Fibroblast of the aortic adventitia (primary cell): Measurements from ENCODE around the gene PAPPA. TPM values are rescaled to one million over a fixed set of nuclear protein-coding genes. Genes with fewer than 3 reads are reported as not detected.

Source experiments
- DNase-seq: peaks from one replicate; pipeline ENCODE4 v3.0.0-alpha.2; 2010; ENCODE audit warnings: low read depth
- H3K4me3 ChIP-seq: 2 replicates; pipeline ENCODE4 v1.5.1; 2011; ENCODE audit warnings: low read depth, mild to moderate bottlenecking, control low read depth, low read length, moderate library complexity
- CTCF ChIP-seq: IDR thresholded peaks from 2 replicates; pipeline ENCODE4 v1.5.1; 2011; ENCODE audit warnings: mild to moderate bottlenecking, low read length, control low read depth, inconsistent platforms; ENCODE audit not compliant: insufficient read depth
- total RNA-seq: library from RNA; depleted of rRNA; stranded (reverse); fragments of >200 nt; gene quantifications from 2 replicates; pipeline ENCODE4 v1.2.3, GENCODE V29; 2012; ENCODE audit warnings: low replicate concordance

PAPPA gene
- total RNA-seq, 1 donor, result 80.5 TPM

DNA sequence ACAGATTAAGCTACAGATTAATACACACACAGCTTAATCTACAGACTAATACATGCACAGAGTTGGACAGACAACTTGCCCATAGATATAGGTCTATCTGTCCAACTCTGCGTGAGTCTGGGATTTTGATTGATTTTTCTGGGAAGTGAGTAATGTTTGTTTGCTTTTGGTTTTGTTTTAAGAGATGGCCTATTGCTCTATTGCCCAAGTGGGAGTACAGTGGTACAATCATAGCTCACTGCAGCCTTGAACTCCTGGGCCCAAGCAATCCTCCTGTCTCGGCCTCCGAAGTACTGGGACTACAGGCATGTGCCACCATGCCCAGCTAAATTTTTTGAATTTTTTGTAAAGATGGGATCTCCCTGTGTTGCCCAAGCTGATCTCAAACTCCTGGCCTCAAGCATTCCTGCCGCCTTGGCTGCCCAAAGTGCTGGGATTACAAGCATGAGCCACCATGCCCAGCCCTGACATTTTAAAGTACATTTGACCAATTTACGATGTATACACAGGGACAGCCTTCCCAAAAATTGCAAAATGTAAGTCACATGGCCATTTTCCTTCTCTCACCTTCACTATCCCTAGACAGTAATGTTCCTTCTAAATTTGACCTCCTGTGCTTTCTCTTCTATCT is 50.8 kb downstream of the PAPPA start:
- no peak for DNase-seq
- TF ChIP-seq CTCF, result no peak
- no peak overlapping the region for H3K4me3 ChIP-seq

DNA sequence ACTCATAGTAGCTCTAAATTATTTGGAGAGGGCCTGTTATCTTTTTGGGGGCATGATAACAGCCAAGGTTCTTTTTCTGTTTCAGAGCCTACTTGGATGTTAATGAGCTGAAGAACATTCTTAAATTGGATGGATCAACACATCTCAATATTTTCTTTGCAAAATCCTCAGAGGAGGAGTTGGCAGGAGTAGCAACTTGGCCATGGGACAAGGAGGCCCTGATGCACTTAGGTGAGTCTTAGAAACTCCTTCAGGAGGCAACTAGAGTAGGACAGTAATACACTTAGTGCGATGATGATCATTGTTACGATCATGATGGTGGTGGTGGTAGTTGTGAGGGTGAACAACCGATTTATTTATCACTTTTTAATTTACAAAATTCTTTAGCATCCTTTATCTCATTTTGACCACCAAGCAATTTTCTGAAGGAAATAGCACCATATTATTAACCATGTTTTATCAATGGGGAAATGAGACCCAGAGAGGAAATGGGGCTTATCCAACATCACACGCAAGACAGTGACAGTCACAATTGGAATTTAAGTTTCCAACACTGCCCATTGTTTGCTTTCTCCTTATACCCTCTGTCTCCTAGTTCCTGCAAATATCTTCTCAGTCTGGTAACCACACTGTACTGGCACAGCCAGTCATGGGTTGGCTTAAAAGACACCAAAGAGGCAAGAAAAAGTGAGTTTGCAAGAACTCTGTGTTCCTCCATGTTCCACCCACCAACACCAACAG is 54.0 kb downstream of the PAPPA start:
- peak; percentile 22 for DNase-seq
- no peak overlapping the region for H3K4me3 ChIP-seq
- TF ChIP-seq CTCF, result no peak

- peak; percentile 30 for TF ChIP-seq CTCF
- DNase-seq, result peak; percentile 65
- H3K4me3 ChIP-seq, result no peak overlapping the region
Measured at GRCh38 chr9:116208417-116209232, 55.0 kb downstream of the PAPPA start.

GRCh38 chr9:116209414-116210116 is 56.0 kb downstream of the PAPPA start:
- H3K4me3 ChIP-seq, result no peak overlapping the region
- no peak for TF ChIP-seq CTCF
- no peak for DNase-seq

GRCh38 chr9:116212986-116213692 is 59.5 kb downstream of the PAPPA start:
- no peak overlapping the region for H3K4me3 ChIP-seq
- no peak for DNase-seq
- no peak for TF ChIP-seq CTCF

GRCh38 chr9:116213693-116214047 is 60.1 kb downstream of the PAPPA start:
- no peak for DNase-seq
- no peak overlapping the region for H3K4me3 ChIP-seq
- no peak for TF ChIP-seq CTCF
